ENCODE measurements around the gene PRDM12. TPM values are rescaled to one million over a fixed set of nuclear protein-coding genes. Genes with fewer than 3 reads are reported as not detected.

PRDM12 gene
- total and polyA plus RNA-seq, 12 donors, result 0.01 TPM; not detected in 11

DNA sequence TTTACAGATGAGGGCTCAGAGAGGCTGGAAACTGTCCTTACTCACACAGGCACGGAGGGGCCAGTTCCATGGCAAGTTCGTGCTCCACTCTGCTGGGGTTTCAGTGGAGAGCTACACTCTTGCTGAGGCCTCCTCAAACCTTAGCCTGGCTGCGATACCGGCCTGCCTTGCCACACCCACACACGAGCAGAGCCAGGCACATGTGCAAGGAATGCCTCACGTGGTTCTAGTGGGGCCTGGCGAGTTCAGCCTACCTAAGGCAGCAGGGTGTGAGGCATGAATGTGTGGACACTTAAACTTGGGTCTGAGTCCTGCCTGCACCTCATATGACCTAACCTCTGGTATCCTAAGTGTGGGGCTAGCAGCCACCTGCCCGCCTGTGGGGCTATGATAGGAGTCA, 21.5 kb upstream of the PRDM12 start:
- intact Hi-C loops (cut with DNase I), result no loop called here
- WGBS, 2 donors, result 76 to 80% methylated on average over 8 of the region's 8 CpGs
- Histone ChIP-seq H3K4me3 (no peak overlapping the region), H3K36me3 (peaks cover 0 to 11% (median 3%) of the 10 kb centered on the region in 9 donors), H3K9me3 (peaks cover 0 to 12% (median 0%) of the 10 kb centered on the region in 11 donors), H3K27ac (no peak overlapping the region), H3K4me1 (no peaks in the 10 kb centered on the region), H3K27me3 (peaks cover 0 to 2% (median 0%) of the 10 kb centered on the region in 7 donors)
- TF ChIP-seq, protein P1, sequence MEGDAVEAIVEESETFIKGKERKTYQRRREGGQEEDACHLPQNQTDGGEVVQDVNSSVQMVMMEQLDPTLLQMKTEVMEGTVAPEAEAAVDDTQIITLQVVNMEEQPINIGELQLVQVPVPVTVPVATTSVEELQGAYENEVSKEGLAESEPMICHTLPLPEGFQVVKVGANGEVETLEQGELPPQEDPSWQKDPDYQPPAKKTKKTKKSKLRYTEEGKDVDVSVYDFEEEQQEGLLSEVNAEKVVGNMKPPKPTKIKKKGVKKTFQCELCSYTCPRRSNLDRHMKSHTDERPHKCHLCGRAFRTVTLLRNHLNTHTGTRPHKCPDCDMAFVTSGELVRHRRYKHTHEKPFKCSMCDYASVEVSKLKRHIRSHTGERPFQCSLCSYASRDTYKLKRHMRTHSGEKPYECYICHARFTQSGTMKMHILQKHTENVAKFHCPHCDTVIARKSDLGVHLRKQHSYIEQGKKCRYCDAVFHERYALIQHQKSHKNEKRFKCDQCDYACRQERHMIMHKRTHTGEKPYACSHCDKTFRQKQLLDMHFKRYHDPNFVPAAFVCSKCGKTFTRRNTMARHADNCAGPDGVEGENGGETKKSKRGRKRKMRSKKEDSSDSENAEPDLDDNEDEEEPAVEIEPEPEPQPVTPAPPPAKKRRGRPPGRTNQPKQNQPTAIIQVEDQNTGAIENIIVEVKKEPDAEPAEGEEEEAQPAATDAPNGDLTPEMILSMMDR (IDR thresholded peaks at IDR 0.05), result no peak
- no peak for ATAC-seq
- no peak for DNase-seq

DNA sequence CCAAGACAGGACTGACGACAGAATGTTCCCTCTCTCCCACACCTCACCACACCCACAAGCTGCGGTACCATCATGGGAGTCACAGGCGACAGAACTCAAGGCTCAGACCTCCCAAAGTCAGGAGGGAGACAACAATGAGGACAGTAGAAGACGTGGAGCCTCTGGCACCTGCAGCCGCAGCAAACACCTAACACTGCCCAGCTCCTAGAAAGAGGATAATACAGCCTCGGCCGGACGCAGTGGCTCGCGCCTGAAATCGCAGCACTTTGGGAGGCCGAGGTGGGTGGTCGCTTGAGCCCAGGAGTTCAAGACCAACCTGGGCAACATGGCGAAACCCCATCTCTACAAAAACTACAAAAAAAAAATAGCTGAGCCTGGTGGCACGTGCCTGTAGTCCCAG, 13.2 kb upstream of the PRDM12 start:
- H3K9me3 ChIP-seq, result peaks cover 0 to 3% (median 0%) of the 10 kb centered on the region in 11 donors
- ATAC-seq (no peak), DNase-seq (no peak)
- H3K4me1 ChIP-seq, result no peaks in the 10 kb centered on the region
- H3K27me3 ChIP-seq, result peaks cover 0 to 64% (median 28%) of the 10 kb centered on the region in 7 donors
- H3K4me3 ChIP-seq, result no peak overlapping the region
- TF ChIP-seq, protein P1 (IDR thresholded peaks at IDR 0.05), result no peak
- 80 to 85% methylated on average over 15 of the region's 15 CpGs for WGBS, 2 donors
- H3K36me3 ChIP-seq, result no peaks in the 10 kb centered on the region
- intact Hi-C loops (cut with DNase I), result no loop called here
- no peak overlapping the region for H3K27ac ChIP-seq

DNA sequence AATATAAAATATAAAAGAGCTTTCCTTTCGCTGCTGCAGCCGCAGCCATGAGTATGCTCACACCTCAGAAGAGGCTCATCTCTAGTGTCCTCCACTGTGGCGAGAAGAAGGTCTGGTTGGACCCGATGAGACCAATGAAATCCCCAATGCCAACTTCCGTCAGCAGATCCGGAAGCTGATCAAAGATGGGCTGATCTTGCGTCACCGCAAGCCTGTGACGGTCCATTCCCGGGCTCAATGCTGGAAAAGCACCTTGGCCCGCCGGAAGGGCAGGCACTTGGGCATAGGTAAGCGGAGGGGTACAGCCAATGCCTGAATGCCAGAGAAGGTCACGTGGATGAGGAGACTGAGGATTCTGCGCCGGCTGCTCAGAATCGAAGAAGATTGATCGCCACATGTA, 12.6 kb upstream of the PRDM12 start:
- H3K27ac ChIP-seq, result no peak overlapping the region
- ATAC-seq, result no peak
- H3K4me1 ChIP-seq, result no peaks in the 10 kb centered on the region
- DNase-seq, result no peak
- H3K9me3 ChIP-seq, result no peaks in the 10 kb centered on the region
- no peaks in the 10 kb centered on the region for H3K36me3 ChIP-seq
- intact Hi-C loops (cut with DNase I), result no loop called here
- TF ChIP-seq, protein P1 (IDR thresholded peaks at IDR 0.05), result no peak
- H3K4me3 ChIP-seq, result no peak overlapping the region
- WGBS, 2 donors, result 94% methylated on average over 18 of the region's 18 CpGs
- H3K27me3 ChIP-seq, result peaks cover 0 to 70% (median 33%) of the 10 kb centered on the region in 7 donors

DNA sequence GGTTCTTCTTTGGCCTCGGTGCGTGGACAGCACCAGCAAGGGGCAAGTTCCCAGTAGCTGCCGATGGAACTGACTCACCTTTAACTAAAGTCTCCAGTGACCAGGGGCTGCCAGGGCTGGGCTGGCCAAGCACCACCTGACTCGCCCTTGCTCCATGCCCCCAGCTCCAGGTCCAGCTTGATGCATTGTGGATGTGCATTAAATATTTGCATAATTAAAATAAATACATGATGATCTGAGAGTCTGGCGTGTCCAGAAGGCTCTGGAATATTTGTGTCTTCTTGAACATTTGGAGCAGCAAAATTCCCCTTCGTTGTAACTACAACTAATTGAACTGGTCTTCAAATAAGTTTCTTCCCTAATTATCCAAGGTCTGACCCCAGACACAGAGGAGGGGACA, 9.5 kb upstream of the PRDM12 start:
- H3K9me3 ChIP-seq, result no peaks in the 10 kb centered on the region
- peaks cover 20 to 85% (median 59%) of the 10 kb centered on the region in 7 donors for H3K27me3 ChIP-seq
- peaks cover 0 to 5% (median 3%) of the 10 kb centered on the region in 9 donors for H3K4me1 ChIP-seq
- DNase-seq (no peak), ATAC-seq (no peak)
- H3K4me3 ChIP-seq, result no peak overlapping the region
- 80 to 84% methylated on average over 6 of the region's 6 CpGs for WGBS, 2 donors
- intact Hi-C loops (cut with DNase I), result no loop called here
- TF ChIP-seq, protein P1 (IDR thresholded peaks at IDR 0.05), result no peak
- no peak overlapping the region for H3K27ac ChIP-seq
- no peaks in the 10 kb centered on the region for H3K36me3 ChIP-seq

Measured in heart right ventricle (tissue), 16 donors.